Activated naive CD4-positive, alpha-beta T cell treated with anti-CD3 and anti-CD28 coated beads for 36 hours (primary cell): ENCODE results near the gene MAPKAPK2. TPM values are rescaled to one million over a fixed set of nuclear protein-coding genes. Genes with fewer than 3 reads are reported as not detected.

Experiments
- CTCF ChIA-PET: fragments of 350-600 bp; sonication (Branson Sonifier 250); formaldehyde crosslinking; loops from one replicate; lab custom pipeline; 2021; ENCODE audit warnings: antibody characterized with exemption; lab: Charles Lee
- DNase-seq: peaks from one replicate; pipeline ENCODE4 v3.0.0-alpha.2; 2020
- H3K27ac Mint-ChIP-seq: one replicate; pipeline ENCODE4 v1.8.0; 2021; ENCODE audit warnings: mild to moderate bottlenecking, mixed read lengths
- H3K27me3 Mint-ChIP-seq: one replicate; pipeline ENCODE4 v1.8.0; 2021; ENCODE audit warnings: low read depth, mixed read lengths
- H3K36me3 Mint-ChIP-seq: one replicate; pipeline ENCODE4 v1.8.0; 2021; ENCODE audit warnings: low read depth, mixed read lengths
- H3K4me1 Mint-ChIP-seq: one replicate; pipeline ENCODE4 v1.8.0; 2021; ENCODE audit warnings: low read depth, mixed read lengths
- H3K4me3 Mint-ChIP-seq: one replicate; pipeline ENCODE4 v1.8.0; 2021; ENCODE audit warnings: mild to moderate bottlenecking, moderate library complexity, mixed read lengths
- H3K9me3 Mint-ChIP-seq: one replicate; pipeline ENCODE4 v1.8.0; 2021; ENCODE audit warnings: mixed read lengths
- intact Hi-C: fragments of 100-400 bp; cut with micrococcal nuclease; formaldehyde crosslinking; loops from one replicate; pipeline ENCODE4 v1.15.1; 2023
- total RNA-seq, 2 experiments: library from RNA; stranded (reverse); gene quantifications; one replicate each; pipeline ENCODE4 v1.2.3, GENCODE V29; 2021

Gene MAPKAPK2
- total RNA-seq, 2 experiments from 2014 or later: 83.4 to 85.3 TPM

GRCh38 chr1:206674236-206674635 lies 10.5 kb upstream of the MAPKAPK2 start:
- intact Hi-C loops: no loop called here
- CTCF ChIA-PET: interaction anchor here (0.8 to 5.8 kb wide), 4 partner anchors 10 to 129 kb away, joined by 3 to 65 read pairs (median 6); no protein-coding TSS in a partner anchor
- no peaks in the 10 kb centered on the region for H3K27me3 Mint-ChIP-seq
- H3K36me3 Mint-ChIP-seq: no peaks in the 10 kb centered on the region
- no peak overlapping the region for H3K27ac Mint-ChIP-seq
- H3K4me1 Mint-ChIP-seq: no peaks in the 10 kb centered on the region
- H3K4me3 Mint-ChIP-seq: no peak overlapping the region
- no peaks in the 10 kb centered on the region for H3K9me3 Mint-ChIP-seq
- no peak for DNase-seq

GRCh38 chr1:206674745-206675175 lies 9.9 kb upstream of the MAPKAPK2 start:
- Mint-ChIP-seq H3K9me3 (no peaks in the 10 kb centered on the region), H3K36me3 (no peaks in the 10 kb centered on the region)
- intact Hi-C loops: no loop called here

DNA sequence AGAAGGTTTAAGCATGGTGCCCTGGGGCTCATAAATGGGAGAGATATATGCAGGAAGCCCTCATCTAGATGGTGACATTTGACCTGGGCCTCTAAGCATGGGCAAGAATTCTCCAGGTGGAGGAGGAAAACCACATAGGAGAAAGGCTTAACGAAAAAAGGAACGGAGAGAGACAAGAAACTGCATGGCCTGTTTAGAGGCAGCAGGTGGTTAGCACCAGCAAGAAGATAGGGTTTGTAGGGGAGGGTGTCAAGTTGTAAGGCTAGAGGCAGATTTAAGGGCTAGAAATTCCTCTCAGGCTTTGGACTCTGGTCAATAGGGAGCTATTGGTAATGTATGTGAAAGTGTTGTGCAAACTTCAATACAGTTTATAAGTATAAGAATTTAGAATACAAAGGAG lies 8.2 kb upstream of the MAPKAPK2 start:
- Mint-ChIP-seq H3K9me3 (no peaks in the 10 kb centered on the region), H3K4me1 (peaks cover 13% of the 10 kb centered on the region), H3K4me3 (no peak overlapping the region), H3K36me3 (no peaks in the 10 kb centered on the region), H3K27me3 (no peaks in the 10 kb centered on the region), H3K27ac (no peak overlapping the region)
- intact Hi-C loops: no loop called here
- CTCF ChIA-PET: interaction anchor here (0.9 to 5.8 kb wide), 4 partner anchors 12 to 327 kb away, joined by 3 to 65 read pairs (median 5); no protein-coding TSS in a partner anchor
- DNase-seq: no peak

More at GRCh38 chr1:206674745-206675175, 9.9 kb upstream of the MAPKAPK2 start:
- Mint-ChIP-seq H3K27me3 (no peaks in the 10 kb centered on the region), H3K27ac (no peak overlapping the region), H3K4me3 (no peak overlapping the region), H3K4me1 (peaks cover 1% of the 10 kb centered on the region)
- no peak for DNase-seq
- CTCF ChIA-PET: interaction anchor here (1.9 to 5.8 kb wide), 2 partner anchors 10 to 16 kb away, joined by 7 to 65 read pairs; no protein-coding TSS in a partner anchor

GRCh38 chr1:206678490-206678889 lies 6.2 kb upstream of the MAPKAPK2 start:
- no peaks in the 10 kb centered on the region for H3K36me3 Mint-ChIP-seq
- H3K4me3 Mint-ChIP-seq: no peak overlapping the region
- DNase-seq: no peak
- H3K4me1 Mint-ChIP-seq: peaks cover 17% of the 10 kb centered on the region
- H3K27me3 Mint-ChIP-seq: peaks cover 2% of the 10 kb centered on the region
- H3K27ac Mint-ChIP-seq: no peak overlapping the region
- H3K9me3 Mint-ChIP-seq: no peaks in the 10 kb centered on the region
- CTCF ChIA-PET: interaction anchor here (1.3 to 2.2 kb wide), 2 partner anchors 15 to 47 kb away, joined by 5 to 15 read pairs; no protein-coding TSS in a partner anchor
- intact Hi-C loops: no loop called here

DNA sequence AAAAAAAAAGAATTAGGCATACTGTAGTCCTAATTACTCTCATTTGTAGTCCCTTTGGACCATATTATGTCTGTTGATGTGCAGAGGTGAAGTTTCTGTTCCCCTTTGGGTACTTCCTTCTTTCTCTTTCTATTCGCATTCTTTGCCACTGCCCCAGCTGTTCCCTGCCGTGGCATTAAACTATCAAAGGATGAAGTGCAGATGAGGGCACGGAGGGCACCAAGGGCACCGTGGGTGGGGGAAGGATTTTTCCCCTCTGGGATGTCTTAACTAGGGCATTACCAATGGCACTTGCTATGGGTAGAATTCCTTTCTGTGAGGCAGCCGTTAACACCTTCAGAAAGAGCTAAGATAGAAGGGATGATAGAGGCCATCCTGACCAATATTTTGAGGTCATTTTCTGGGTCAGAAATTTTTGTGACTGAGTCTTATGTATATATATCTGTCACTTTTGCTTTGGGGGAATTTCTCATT lies 4.9 kb upstream of the MAPKAPK2 start:
- DNase-seq: peak; percentile 37
- peak overlapping the region; percentile 11 for H3K4me3 Mint-ChIP-seq
- intact Hi-C loops: no loop called here

DNA sequence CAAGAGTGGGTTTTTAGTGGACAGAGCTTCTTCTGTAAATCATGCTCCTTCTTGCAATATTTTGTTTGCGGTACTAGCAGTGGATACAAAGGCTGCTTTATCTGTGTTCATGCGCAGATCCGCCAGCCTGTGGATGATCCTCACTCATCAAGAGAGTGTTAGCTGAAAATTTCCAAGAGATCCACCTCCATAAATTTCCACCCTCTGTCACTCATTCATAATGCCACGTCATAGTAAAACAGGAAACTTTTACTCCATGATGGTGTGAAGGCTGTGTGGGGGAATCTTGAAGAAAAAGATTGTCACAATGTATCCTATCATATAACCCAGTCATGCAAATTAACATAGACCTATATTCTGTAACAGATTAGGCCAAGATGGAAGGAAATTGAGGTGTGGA lies 4.4 kb upstream of the MAPKAPK2 start:
- Mint-ChIP-seq H3K4me3 (no peak overlapping the region), H3K36me3 (no peaks in the 10 kb centered on the region), H3K27ac (no peak overlapping the region), H3K4me1 (peaks cover 23% of the 10 kb centered on the region), H3K9me3 (no peaks in the 10 kb centered on the region), H3K27me3 (peaks cover 2% of the 10 kb centered on the region)
- DNase-seq: no peak
- CTCF ChIA-PET: interaction anchor here (0.6 to 2.2 kb wide), 5 partner anchors 15 to 203 kb away, joined by 3 to 15 read pairs (median 3); no protein-coding TSS in a partner anchor
- intact Hi-C loops: no loop called here

More for the DNA sequence above, 4.9 kb upstream of the MAPKAPK2 start:
- Mint-ChIP-seq H3K36me3 (no peaks in the 10 kb centered on the region), H3K27me3 (peaks cover 2% of the 10 kb centered on the region), H3K27ac (no peak overlapping the region), H3K4me1 (peaks cover 23% of the 10 kb centered on the region), H3K9me3 (no peaks in the 10 kb centered on the region)
- CTCF ChIA-PET: interaction anchor here (0.6 to 2.2 kb wide), 7 partner anchors 10 to 202 kb away, joined by 3 to 15 read pairs (median 3); no protein-coding TSS in a partner anchor

DNA sequence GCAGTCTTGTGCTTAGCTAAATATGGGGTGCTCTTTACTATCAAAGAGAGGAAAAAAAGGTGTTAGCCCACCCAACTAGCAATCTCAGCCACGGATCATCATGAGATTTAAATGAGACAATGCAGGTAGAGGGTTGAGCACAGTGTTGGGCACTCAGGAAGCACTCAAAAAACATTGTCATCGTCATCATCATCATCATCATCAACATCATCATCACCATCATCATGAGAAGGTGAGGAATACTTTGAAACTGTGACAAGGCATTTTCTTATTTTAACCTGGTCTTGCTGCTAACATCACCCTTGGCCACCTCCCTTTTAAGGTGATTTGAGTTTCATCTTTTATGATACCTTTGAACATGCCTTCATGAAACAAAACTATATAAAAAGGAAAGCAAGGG lies 3.3 kb upstream of the MAPKAPK2 start:
- Mint-ChIP-seq H3K4me3 (no peak overlapping the region), H3K27me3 (peaks cover 2% of the 10 kb centered on the region), H3K27ac (no peak overlapping the region), H3K9me3 (no peaks in the 10 kb centered on the region), H3K36me3 (peaks cover 2% of the 10 kb centered on the region), H3K4me1 (peaks cover 26% of the 10 kb centered on the region)
- no peak for DNase-seq
- CTCF ChIA-PET: no interaction called here
- intact Hi-C loops: no loop called here

DNA sequence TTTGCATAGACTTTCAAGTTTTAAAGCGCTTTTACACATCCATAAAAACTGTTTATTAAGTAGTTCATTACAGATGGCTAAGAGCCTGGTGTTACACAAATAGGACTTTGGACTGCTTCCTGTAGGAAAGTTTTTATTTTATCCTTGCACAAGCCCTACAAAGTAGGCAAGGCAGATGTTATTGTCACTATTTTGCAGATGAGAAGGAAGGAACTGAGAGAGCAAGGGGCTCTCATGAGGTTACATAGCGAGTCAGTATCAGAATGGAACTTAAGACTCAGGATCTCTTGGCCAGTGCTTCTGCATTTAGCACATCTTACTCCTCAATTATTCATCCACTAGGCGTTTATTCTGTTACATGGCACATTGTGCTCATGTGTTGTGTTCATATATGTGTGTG lies 2.6 kb upstream of the MAPKAPK2 start:
- CTCF ChIA-PET: interaction anchor here (1.0 to 2.5 kb wide), 2 partner anchors 10 to 17 kb away, joined by 4 to 23 read pairs; no protein-coding TSS in a partner anchor
- H3K36me3 Mint-ChIP-seq: peaks cover 2% of the 10 kb centered on the region
- H3K27ac Mint-ChIP-seq: no peak overlapping the region
- DNase-seq: no peak
- peaks cover 33% of the 10 kb centered on the region for H3K4me1 Mint-ChIP-seq
- H3K4me3 Mint-ChIP-seq: no peak overlapping the region
- peaks cover 2% of the 10 kb centered on the region for H3K27me3 Mint-ChIP-seq
- no peaks in the 10 kb centered on the region for H3K9me3 Mint-ChIP-seq
- intact Hi-C loops: no loop called here

- CTCF ChIA-PET: interaction anchor here (0.9 to 2.5 kb wide), 3 partner anchors 18 to 204 kb away, joined by 3 to 23 read pairs (median 3); partner anchors contain the start of gene DYRK3
- Mint-ChIP-seq H3K4me3 (no peak overlapping the region), H3K36me3 (peaks cover 2% of the 10 kb centered on the region), H3K4me1 (peaks cover 45% of the 10 kb centered on the region), H3K27ac (no peak overlapping the region), H3K9me3 (no peaks in the 10 kb centered on the region), H3K27me3 (peaks cover 2% of the 10 kb centered on the region)
- DNase-seq: no peak
- intact Hi-C loops: no loop called here
Measured at GRCh38 chr1:206683313-206683712, 1.4 kb upstream of the MAPKAPK2 start.

DNA sequence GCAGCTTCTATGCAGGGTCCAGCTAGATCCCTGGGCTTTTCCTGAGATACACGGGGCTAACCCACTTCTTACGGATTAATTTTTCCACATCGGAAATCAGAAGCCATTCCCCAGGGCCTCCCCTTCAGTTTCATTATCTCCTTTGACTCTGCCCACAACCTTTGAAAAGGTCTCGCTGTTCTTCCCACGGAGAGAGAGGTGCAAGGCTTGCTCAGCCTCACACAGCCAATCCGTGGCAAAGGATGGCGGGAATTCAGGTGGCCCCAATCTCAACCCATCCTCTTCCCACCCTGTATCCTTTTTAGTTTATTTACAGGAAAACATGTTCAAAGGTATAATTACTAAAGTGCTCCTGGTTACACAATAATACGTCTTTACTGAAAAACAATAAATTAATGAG lies 702 bp upstream of the MAPKAPK2 start:
- H3K4me1 Mint-ChIP-seq: peaks cover 49% of the 10 kb centered on the region
- intact Hi-C loops: loop anchor here (1.0 to 2.0 kb wide), 2 partner anchors 49 to 75 kb away; partner anchors contain the start of gene DYRK3
- H3K9me3 Mint-ChIP-seq: no peaks in the 10 kb centered on the region
- peak overlapping the region; percentile 79 for H3K4me3 Mint-ChIP-seq
- peaks cover 2% of the 10 kb centered on the region for H3K36me3 Mint-ChIP-seq
- H3K27me3 Mint-ChIP-seq: peaks cover 2% of the 10 kb centered on the region
- no peak for DNase-seq
- H3K27ac Mint-ChIP-seq: no peak overlapping the region
- CTCF ChIA-PET: interaction anchor here (2.5 kb wide), 1 partner anchor 18 kb away, joined by 23 read pairs; no protein-coding TSS in a partner anchor

- CTCF ChIA-PET: no interaction called here
- Mint-ChIP-seq H3K36me3 (peaks cover 2% of the 10 kb centered on the region), H3K27me3 (peaks cover 2% of the 10 kb centered on the region), H3K27ac (peak overlapping the region; percentile 91), H3K4me1 (peaks cover 52% of the 10 kb centered on the region), H3K9me3 (no peaks in the 10 kb centered on the region), H3K4me3 (peak overlapping the region; percentile 88)
- DNase-seq: peak; percentile 48
- intact Hi-C loops: loop anchor here (1.0 to 2.0 kb wide), 2 partner anchors 23 to 77 kb away; no protein-coding TSS in a partner anchor
Measured at GRCh38 chr1:206685334-206685768, 646 bp downstream of the MAPKAPK2 start.

GRCh38 chr1:206685769-206686477 lies 1.2 kb downstream of the MAPKAPK2 start:
- intact Hi-C loops: loop anchor here (1.0 to 2.0 kb wide), 3 partner anchors 17 to 77 kb away; no protein-coding TSS in a partner anchor
- peaks cover 50% of the 10 kb centered on the region for H3K4me1 Mint-ChIP-seq
- DNase-seq: peak; percentile 78
- peak overlapping the region; percentile 98 for H3K4me3 Mint-ChIP-seq
- H3K27ac Mint-ChIP-seq: peak overlapping the region; percentile 93
- peaks cover 2% of the 10 kb centered on the region for H3K36me3 Mint-ChIP-seq
- H3K9me3 Mint-ChIP-seq: no peaks in the 10 kb centered on the region
- CTCF ChIA-PET: no interaction called here
- H3K27me3 Mint-ChIP-seq: peaks cover 2% of the 10 kb centered on the region
